HG03378 (cell line): ENCODE measurements around the gene BMP8A.
"Not testable (repeated sequence)": the region's sequence is repeated elsewhere in the genome, so short reads cannot be mapped to it uniquely, and the experiment has no call there.

Experiments used
- ATAC-seq: cut with Tn5 transposase; IDR thresholded peaks from one replicate; pipeline ENCODE4 v1.9.1; 2021; ENCODE audit warnings: mild to moderate bottlenecking, moderate library complexity; ENCODE audit not compliant: unreplicated experiment

BMP8A gene

DNA sequence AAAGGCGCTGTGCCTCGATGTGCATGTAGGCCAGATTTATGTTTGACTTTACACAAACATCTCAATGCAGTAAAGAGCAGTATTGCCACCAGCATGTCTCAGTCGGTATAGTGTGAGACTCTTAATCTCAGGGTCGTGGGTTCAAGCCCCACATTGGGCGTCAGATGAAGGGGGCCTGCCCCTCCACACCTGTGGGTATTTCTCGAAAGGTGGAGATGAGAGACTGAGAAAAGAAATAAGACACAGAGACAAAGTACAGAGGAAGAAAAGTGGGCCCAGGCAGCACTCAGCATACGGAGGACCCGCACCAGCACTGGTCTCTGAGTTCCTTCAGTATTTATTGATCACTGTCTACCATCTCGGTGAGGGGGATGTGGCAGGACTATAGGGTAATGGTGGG, 13.0 kb downstream of the BMP8A start:
- not testable (repeated sequence) for ATAC-seq

DNA sequence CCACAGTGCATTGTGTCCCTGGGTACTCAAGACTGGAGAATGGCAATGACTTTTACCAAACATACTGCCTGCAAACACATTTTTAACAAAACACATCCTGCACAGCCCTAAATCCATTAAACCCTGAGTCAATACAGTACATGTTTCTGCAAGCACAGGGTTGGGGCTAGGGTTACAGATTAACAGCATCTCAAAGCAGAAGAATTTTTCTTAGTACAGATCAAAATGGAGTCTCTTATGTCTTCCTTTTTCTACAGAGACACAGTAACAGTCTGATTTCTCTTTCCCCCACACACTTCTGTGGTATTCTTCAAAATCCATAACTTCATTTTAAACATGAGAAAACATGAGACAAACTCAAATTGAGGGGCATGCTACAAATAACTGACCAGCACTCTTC, 13.9 kb downstream of the BMP8A start:
- no peak for ATAC-seq

DNA sequence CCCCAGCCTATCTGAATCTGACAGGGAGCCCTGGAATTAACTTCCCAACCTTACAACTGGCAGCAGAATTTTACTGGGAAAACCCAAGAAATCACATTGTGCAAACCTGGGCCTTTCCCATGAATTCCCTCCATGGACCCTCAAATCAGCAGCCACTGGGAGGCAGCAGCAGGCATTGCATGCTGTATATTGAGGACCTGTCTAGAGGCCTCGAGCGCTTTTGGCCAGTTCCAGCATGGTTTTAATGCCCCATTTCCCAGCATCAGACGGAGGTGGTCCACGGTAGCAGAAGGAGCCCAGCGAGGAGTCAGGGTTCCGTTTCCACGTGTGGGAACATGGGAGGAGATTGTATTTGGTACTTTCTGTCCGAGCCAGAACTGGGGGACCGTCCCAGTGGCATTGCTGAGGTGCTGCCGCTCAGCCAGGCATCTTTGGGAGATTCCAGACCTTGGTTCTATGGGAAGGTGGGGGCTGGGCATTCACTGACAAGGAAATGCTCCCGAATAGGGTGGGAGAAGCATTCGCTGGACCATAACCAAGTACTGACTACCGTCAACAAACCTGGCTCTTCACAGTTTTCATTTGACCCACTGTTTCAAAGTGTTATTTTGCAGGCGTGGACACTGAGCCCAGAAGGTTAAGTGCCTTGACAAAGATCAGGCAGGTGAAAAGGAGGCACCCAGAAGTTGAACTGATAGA, 15.9 kb downstream of the BMP8A start:
- no peak for ATAC-seq

DNA sequence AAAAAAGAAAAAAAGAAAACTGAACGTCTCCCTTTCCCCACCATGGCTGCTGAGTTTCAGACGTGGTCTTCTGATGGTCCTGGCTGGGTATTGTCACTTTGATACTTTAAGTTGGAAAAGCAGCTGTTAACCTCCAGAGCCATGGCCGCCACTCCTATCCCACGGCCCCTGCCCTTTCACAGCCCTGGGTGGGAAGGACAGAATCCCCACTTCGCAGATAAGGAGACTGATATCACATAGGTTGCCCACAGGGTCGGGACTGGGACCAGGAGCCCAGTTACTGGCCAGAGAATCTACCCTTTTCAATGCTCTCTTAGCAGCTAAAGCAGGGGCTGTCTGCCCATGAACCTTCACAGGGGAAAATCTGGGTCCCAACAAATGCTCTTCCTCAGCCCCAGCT, 16.8 kb downstream of the BMP8A start:
- ATAC-seq, result no peak

DNA sequence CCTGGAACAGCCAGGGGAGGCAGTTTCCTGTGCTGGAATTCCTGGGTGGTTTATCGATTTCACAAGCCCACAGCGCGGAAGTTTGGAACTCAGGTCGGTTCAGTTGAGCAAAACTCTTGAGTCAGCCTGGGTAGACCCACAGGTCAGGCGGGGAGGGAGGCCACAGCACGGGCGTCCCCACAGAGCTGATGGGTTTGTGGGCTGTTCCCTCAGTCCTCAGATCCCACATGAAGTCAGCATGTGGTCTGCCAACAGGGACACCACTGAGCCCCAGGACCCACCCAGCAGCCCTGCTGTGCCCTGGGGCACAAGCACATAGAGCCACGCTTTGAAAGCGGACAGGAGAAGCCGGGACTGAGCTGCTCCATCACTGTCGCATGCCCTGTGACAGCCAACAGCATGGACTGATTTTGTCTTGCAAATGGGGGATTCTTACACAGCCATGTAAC, 17.4 kb downstream of the BMP8A start:
- ATAC-seq, result no peak

DNA sequence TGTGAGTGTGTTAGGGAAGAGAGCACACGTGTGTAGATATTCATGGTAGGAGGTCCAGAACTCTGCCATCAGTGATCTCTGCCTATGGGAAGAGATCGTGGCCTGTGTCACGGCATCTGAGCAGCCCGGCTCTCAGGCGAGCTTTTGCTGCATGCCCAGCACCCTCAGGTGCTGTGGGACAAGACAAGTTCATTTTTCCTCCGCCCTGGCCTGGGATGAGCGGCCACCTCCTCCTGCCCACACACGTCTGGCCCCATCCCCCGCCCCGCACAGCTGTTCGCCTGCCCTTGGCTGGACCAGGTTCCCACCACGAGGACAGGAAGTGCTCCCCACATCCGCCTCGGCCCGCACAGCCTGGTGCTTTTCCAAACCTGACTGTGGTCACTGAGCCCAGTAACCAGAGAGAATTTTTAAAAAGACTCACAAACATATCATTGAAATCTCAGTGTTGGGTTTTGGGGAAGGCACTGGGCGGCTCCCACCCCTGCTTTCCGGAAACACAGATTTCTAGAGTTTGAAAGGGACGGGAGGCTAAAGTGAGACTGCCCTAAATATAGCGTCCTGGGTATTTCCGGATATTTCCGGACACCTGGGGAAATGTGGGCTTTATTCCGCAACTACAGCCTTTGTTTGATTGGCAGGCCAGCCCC, 18.0 kb downstream of the BMP8A start:
- no peak for ATAC-seq

DNA sequence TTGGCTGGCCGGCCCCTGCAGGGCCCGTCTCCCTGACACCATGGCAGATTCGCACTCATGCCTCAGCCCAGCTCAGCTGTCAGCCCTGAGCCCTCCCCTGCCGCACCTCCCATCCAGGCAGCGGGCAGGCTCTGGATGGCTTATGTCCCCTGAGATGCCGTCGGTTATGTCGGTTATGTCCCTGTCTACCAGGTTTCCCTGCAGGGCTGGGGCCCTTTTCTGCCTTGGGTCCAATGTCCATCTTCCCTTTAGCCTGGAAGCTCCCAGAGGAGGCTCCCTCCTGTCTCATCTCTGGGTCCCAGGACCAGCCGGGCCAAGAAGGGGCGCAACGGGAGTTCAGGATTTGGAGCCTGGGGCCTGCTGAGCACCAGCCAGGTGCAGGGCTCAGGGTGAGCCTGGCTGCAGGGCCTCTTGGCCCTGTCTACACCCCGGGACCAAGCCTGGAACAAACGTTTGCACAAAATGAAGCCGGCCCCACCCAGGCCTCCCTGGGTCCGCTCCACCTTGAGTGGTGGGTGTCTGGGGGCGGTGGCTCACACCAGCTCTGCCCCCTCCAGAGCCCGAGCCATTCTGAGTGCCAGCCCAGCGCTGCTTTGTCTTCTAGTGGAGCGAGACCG, 19.2 kb downstream of the BMP8A start:
- not testable (repeated sequence) for ATAC-seq

DNA sequence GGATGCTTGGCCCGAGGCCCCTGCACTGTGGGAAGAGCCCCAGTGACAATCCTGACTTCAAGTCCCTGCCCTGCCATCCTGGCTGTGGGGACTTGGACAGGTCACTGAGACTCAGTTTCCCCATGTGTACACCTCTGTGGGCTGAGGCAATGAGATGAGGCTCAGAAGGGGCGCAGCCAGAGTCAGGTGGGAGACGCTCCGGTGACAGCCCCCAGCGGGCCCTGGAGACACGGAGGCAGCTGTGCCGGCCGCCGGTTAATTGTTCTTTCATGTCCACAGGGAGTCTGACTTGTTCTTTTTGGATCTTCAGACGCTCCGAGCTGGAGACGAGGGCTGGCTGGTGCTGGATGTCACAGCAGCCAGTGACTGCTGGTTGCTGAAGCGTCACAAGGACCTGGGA, 20.0 kb downstream of the BMP8A start:
- ATAC-seq, result not testable (repeated sequence)

DNA sequence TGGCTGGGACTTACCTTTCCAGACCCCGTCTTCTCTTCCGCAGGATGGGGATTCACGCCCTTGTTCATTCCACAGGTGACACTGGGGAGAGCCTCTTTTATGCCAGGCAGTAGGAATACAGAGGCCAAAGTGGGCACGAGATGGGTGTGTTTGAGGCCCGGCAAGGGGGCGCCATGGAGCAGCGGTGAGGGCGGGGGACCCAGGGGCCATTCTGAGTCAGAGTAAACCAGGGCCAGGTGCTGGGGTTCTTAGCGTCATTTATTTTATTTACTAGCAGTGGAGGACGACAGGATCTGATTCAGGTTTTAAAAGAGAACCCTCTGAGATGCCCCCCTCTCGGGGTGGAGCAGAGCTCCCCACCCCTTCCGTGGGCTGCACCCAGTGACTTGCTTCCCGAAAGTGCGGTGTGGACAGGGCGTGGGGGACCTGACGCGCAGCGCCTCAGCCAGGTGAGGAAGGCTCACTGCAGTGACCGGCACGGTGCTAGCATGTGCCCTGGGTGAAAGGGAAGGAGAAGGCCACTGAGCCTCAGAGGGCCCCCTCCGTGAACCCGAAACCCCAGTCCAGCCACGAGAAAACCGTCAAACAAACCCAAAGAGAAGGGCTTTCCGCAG, 20.9 kb downstream of the BMP8A start:
- not testable (repeated sequence) for ATAC-seq

DNA sequence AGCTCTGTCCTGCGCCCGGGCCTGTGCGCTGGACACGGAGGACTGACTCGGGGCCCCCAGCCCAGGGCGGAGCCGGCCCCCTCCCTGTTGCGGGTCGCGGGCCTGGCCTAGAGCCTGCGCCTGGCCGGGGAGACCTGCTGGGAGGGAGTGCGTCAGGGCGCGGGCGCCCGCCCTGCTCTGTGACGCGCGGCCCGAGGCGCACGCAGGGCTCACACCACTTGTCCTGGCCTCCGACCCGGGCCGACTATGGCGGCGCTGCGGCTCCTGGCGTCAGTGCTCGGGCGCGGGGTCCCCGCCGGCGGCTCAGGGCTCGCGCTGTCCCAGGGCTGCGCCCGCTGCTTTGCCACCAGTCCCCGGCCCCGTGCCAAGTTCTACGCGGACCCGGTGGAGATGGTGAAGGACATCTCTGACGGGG, 23.3 kb downstream of the BMP8A start:
- ATAC-seq, result not testable (repeated sequence)

DNA sequence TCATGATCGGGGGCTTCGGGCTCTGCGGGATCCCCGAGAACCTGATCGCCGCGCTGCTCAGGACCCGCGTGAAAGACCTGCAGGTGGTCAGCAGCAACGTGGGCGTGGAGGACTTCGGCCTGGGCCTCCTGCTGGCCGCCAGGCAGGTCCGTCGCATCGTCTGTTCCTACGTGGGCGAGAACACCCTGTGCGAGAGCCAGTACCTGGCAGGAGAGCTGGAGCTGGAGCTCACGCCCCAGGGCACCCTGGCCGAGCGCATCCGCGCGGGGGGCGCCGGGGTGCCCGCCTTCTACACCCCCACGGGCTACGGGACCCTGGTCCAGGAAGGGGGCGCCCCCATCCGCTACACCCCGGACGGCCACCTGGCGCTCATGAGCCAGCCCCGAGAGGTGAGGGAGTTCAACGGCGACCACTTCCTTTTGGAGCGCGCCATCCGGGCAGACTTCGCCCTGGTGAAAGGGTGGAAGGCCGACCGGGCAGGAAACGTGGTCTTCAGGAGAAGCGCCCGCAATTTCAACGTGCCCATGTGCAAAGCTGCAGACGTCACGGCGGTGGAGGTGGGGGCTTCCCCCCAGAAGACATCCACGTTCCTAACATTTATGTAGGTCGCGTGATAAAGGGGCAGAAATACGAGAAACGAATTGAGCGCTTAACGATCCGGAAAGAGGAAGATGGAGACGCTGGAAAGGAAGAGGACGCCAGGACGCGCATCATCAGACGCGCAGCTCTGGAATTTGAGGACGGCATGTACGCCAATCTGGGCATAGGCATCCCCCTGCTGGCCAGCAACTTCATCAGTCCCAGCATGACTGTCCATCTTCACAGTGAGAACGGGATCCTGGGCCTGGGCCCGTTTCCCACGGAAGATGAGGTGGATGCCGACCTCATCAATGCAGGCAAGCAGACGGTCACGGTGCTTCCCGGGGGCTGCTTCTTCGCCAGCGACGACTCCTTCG, 24.0 kb downstream of the BMP8A start:
- not testable (repeated sequence) for ATAC-seq

DNA sequence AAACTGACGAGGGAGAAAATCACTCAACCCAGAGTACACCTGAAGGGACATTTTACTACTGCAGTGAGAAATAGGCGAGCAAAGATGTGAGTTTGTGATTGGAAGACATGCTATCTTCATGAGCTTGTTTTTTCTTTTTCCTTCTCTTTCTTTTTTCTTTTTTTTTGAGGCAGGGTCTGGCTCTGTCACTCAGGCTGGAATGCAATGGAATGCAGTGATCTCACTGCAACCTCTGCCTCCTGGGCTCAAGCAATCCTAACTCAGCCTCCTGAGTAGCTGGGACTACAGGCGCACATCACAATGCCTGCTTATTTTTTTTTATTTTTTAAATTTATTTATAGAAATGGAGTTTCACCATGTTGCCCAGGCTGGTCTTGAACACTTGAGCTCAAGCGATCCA, 25.4 kb downstream of the BMP8A start:
- not testable (repeated sequence) for ATAC-seq

DNA sequence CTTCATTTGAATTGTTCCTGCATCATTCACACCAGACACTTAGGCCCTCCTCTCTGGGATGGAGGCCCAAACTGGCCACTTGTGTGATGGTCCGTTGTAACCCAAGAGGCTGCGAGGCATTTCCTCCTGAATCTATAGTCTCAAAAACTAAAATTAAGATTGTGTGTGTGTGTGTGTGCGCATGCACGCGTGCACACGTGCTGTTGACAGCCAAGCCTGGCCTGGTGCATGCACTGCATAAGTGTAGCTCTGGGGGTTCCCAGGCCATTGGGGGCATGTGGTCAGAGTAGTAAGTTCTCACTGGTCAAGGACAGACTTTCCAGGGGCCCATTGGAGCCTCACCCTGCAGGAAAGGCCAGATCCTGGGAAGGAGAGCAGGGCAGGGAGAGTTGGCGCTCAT, 26.5 kb downstream of the BMP8A start:
- ATAC-seq, result not testable (repeated sequence)

DNA sequence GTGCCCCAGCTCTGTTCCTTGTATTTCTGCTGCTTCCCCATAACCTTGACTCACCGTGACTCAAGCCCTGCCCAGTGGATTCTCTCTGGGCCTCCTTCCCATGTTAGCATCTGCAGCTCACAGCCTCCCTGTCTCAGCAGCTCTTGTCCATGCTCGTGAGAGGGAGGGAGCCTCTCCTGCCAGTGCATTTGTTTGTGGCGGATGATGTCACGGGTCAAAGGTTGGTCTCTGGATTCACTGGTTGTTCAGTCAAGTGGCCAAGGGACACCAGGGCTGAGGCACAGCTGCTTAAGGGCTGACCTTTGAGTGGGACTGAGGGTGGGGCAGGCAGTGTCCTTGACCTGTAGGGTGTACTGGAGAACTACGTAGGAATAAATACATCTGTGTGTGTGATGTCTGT, 27.9 kb downstream of the BMP8A start:
- not testable (repeated sequence) for ATAC-seq

DNA sequence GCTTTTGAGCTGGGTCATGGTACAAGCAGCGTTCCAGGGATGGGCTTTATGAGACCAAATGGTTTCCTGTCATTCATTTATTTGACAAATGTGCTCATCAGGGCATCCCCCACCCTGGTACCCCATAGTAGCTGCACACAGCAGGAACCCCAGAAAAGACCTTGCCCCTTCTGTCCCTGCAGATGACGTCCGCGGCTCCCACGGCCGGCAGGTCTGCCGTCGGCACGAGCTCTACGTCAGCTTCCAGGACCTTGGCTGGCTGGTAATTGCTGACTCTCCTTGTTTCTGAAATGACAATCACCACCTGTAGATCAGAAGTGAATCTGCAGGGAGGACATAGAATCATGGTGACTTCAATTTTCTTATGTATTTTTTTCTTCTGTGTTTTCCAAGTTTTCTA, 30.8 kb downstream of the BMP8A start:
- ATAC-seq, result not testable (repeated sequence)

DNA sequence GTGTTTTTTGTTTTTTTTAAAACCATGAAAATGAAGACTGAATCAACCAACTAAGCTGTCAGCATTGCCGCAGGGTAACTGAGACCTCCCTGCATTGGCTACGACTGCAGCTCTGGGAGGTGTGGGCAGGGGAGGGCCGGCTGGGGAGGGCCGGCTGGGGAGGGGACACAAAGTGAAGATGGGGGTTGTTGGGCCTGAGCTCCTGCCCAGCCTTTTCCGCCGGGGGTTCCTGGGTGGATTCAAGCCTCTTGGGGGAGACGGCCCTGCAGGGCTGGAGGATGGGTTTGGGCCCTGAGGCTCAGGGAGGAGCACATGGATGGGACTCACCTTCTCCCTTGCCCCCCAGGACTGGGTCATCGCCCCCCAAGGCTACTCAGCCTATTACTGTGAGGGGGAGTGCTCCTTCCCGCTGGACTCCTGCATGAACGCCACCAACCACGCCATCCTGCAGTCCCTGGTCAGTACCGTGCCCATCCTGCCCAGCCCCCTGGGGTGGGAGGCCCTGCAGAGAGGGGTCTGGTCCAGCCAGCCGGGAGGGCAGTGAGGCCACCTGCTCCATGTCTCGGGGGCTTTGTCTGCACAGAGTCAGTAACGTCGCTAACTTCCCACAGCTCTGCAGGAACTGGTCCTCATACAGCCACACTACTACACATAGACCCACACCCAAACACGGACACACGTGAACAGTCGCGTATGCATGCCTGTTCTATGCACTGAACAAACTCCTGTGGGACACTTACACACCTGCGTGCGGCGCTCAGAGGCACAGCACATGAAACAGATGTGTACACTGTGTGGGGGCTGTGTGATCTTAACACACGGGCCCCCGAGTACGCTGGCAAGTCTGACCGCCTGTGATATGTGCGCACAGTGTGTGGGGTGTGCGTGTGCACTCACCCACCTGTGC, 31.5 kb downstream of the BMP8A start:
- no peak for ATAC-seq

DNA sequence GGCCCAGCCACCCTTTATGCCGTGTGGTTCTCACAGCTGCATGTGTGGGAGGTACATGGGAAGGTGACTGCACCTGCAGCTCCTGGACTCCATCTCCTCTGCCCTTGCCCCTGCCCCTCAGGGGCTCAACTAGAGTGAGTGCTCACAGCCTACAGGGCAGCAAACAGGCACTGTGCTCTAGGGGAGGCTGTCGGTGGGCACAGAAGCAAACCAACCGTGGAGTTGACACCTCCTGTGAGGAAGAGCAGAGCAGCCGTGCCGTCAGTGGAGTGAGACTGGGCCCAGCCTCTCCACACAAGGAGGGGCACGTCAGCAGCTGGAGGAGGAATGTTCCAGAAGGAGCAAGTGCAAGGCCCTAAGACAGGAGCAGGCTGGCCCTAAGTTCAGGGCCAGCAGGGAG, 32.7 kb downstream of the BMP8A start:
- ATAC-seq, result no peak

DNA sequence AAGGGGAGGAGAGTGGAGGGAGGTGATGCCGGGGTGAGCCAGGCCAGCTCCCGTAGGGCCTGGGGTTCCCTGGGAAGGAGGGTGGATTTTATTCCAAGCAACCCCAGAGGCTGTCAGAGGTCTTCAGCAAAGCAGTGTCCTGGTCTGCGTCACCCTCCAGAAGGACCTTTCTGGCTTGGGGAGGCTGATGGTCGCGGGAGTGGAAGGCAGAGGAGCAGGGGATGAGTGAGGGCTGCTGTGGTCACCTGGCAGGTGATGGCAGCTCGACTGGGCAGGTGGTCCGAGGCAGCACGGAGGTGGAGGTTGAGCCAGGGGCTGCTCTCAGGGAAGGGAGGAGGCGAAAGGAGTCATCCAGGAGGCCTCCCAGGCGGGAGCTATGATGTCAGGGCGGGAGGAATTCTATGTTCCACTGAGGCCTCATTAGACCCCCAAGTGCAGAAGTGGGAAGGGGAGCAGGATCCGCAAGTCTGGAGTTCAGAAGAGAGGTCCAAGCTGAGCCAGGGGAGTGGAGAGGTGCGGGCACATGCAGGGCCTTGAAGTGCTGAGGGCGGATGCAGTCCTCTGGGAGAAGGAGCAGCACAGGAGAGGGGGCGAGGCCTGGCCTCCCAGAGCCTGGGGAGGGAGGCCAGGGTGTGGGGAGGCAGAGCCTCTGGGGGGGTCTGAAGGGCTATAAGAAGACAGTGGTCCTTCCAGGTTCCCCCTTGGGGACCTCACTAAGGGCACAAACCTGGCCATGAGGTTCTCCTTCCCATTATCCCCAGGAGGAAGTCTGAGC, 33.3 kb downstream of the BMP8A start:
- no peak for ATAC-seq
